HEK293 (cell line): ENCODE data around the gene SETD9.

Source experiments
- CTCF ChIA-PET: fragments of 350-600 bp; formaldehyde crosslinking; extraction: SDS; loops from one replicate; lab custom pipeline; 2021; ENCODE audit warnings: antibody characterized with exemption; lab: Yijun Ruan, JAX
- POLR2A ChIA-PET: fragments of 300-600 bp; formaldehyde crosslinking; extraction: SDS; loops from one replicate; lab custom pipeline; 2020; ENCODE audit warnings: antibody characterized with exemption, inconsistent platforms; lab: Yijun Ruan, JAX
- H3K27ac ChIP-seq: fragments of 200-500 bp; sonication (Bioruptor generic); 2 replicates; pipeline ENCODE4 v1.5.1; 2014; ENCODE audit warnings: low read depth, low read length, control low read depth, inconsistent platforms; ENCODE audit errors: extremely low read depth
- H3K36me3 ChIP-seq, 2 experiments: fragments of 200-500 bp in 1 of 2; sonication (Bioruptor generic) in 1 of 2; 1 replicate in 1 of 2; 2 replicates in 1 of 2; pipeline ENCODE4 v1.5.1; 2014 to 2017; ENCODE audit warnings: inconsistent platforms in 2 of 2, low read length in 2 of 2; ENCODE audit not compliant: control insufficient read depth in 2 of 2, insufficient read depth in 1 of 2
- H3K4me1 ChIP-seq: fragments of 200-500 bp; sonication (Bioruptor generic); 2 replicates; pipeline ENCODE4 v1.5.1; 2014; ENCODE audit warnings: mild to moderate bottlenecking, low read length, inconsistent platforms; ENCODE audit not compliant: control insufficient read depth, insufficient read depth
- H3K4me3 ChIP-seq: 2 replicates; pipeline ENCODE4 v1.5.1; 2011; ENCODE audit warnings: low read depth, mild to moderate bottlenecking, control low read depth, low read length, moderate library complexity
- H3K9me3 ChIP-seq: fragments of 200-500 bp; sonication (Bioruptor generic); 2 replicates; pipeline ENCODE4 v1.5.1; 2014; ENCODE audit warnings: low read depth, low read length, inconsistent platforms; ENCODE audit not compliant: control insufficient read depth, insufficient read depth
- GLI2 ChIP-seq: fragments of 450-650 bp; formaldehyde crosslinking; IDR thresholded peaks from 2 replicates; pipeline ENCODE4; 2017; ENCODE audit warnings: missing biosample characterization, missing genetic modification characterization, low read depth, borderline replicate concordance
- HOXD13 ChIP-seq: sonication (generic); formaldehyde crosslinking; IDR thresholded peaks from 2 replicates; pipeline ENCODE4 v1.8.0; 2022; ENCODE audit warnings: missing genetic modification reagents, borderline replicate concordance
- IKZF3 ChIP-seq: fragments of 450-650 bp; IDR thresholded peaks from 2 replicates; pipeline ENCODE4 v1.5.0; 2018; ENCODE audit warnings: missing biosample characterization, mild to moderate bottlenecking, missing genetic modification characterization, moderate library complexity
- KLF7 ChIP-seq: fragments of 450-650 bp; formaldehyde crosslinking; IDR thresholded peaks from 2 replicates; pipeline ENCODE4 v1.5.1; 2016; ENCODE audit warnings: missing biosample characterization, missing genetic modification characterization, borderline replicate concordance
- KLF8 ChIP-seq: fragments of 450-650 bp; formaldehyde crosslinking; IDR thresholded peaks from 2 replicates; pipeline ENCODE4 v1.5.1; 2016; ENCODE audit warnings: missing biosample characterization, missing genetic modification characterization
- REST ChIP-seq: fragments of 450-650 bp; formaldehyde crosslinking; IDR thresholded peaks from 2 replicates; pipeline ENCODE4 v1.5.1; 2016; ENCODE audit warnings: missing biosample characterization, missing genetic modification characterization
- SETDB1 ChIP-seq: IDR thresholded peaks from one replicate; pipeline ENCODE4 v1.6.1; 2017; ENCODE audit warnings: mild to moderate bottlenecking, low read length, moderate library complexity, mixed read lengths; ENCODE audit not compliant: insufficient read length
- ZBTB20 ChIP-seq: fragments of 450-650 bp; formaldehyde crosslinking; IDR thresholded peaks from 2 replicates; pipeline ENCODE4 v1.5.1; 2016; ENCODE audit warnings: missing biosample characterization, missing genetic modification characterization
- ZNF2 ChIP-seq: fragments of 450-650 bp; formaldehyde crosslinking; IDR thresholded peaks from 2 replicates; pipeline ENCODE4 v1.5.1; 2016; ENCODE audit warnings: missing biosample characterization, missing genetic modification characterization
- ZNF274 ChIP-seq, 2 experiments: fragments of 200-500 bp in 1 of 2; fragments of 450-650 bp in 1 of 2; sonication (Bioruptor generic) in 1 of 2; formaldehyde crosslinking in 1 of 2; IDR thresholded peaks; 2 replicates each; pipeline versions ENCODE4 v1.5.1 to v1.6.1; 2014 to 2016; ENCODE audit warnings: borderline replicate concordance in 1 of 2, inconsistent platforms in 1 of 2, low read length in 1 of 2, missing biosample characterization in 1 of 2, missing genetic modification characterization in 1 of 2
- ZNF341 ChIP-seq: fragments of 450-650 bp; formaldehyde crosslinking; IDR thresholded peaks from 2 replicates; pipeline ENCODE4; 2016; ENCODE audit warnings: low read depth, missing biosample characterization, missing genetic modification characterization
- ZNF366 ChIP-seq: fragments of 450-650 bp; formaldehyde crosslinking; conservative IDR thresholded peaks from 2 replicates; pipeline ENCODE4 v1.5.1; 2016; ENCODE audit warnings: missing biosample characterization, missing genetic modification characterization
- ZNF423 ChIP-seq: fragments of 450-650 bp; formaldehyde crosslinking; IDR thresholded peaks from 2 replicates; pipeline ENCODE4 v1.5.1; 2016; ENCODE audit warnings: missing biosample characterization, missing genetic modification characterization
- ZNF473 ChIP-seq: fragments of 450-650 bp; formaldehyde crosslinking; IDR thresholded peaks from 2 replicates; pipeline ENCODE4 v1.5.1; 2017; ENCODE audit warnings: missing biosample characterization, missing genetic modification characterization
- ZNF555 ChIP-seq: fragments of 450-650 bp; formaldehyde crosslinking; conservative IDR thresholded peaks from 2 replicates; pipeline ENCODE4 v1.5.1; 2017; ENCODE audit warnings: missing biosample characterization, mild to moderate bottlenecking, missing genetic modification characterization, inconsistent platforms
- ZNF558 ChIP-seq: fragments of 450-650 bp; formaldehyde crosslinking; IDR thresholded peaks from 2 replicates; pipeline ENCODE4 v1.5.1; 2016; ENCODE audit warnings: missing biosample characterization, missing genetic modification characterization
- ZNF560 ChIP-seq: fragments of 450-650 bp; formaldehyde crosslinking; IDR thresholded peaks from 2 replicates; pipeline ENCODE4 v1.5.1; 2017; ENCODE audit warnings: missing biosample characterization, missing genetic modification characterization, borderline replicate concordance
- ZNF621 ChIP-seq: fragments of 450-650 bp; formaldehyde crosslinking; IDR thresholded peaks from 2 replicates; pipeline ENCODE4 v1.5.1; 2017; ENCODE audit warnings: missing biosample characterization, missing genetic modification characterization
- ZNF624 ChIP-seq: fragments of 450-650 bp; formaldehyde crosslinking; IDR thresholded peaks from 2 replicates; pipeline ENCODE4 v1.5.1; 2017; ENCODE audit warnings: missing biosample characterization, missing genetic modification characterization
- ZNF658 ChIP-seq: fragments of 450-650 bp; formaldehyde crosslinking; IDR thresholded peaks from 2 replicates; pipeline ENCODE4; 2016; ENCODE audit warnings: missing biosample characterization, missing genetic modification characterization
- ZNF701 ChIP-seq: fragments of 450-650 bp; formaldehyde crosslinking; IDR thresholded peaks from 2 replicates; pipeline ENCODE4 v1.5.1; 2016; ENCODE audit warnings: missing biosample characterization, missing genetic modification characterization
- ZNF830 ChIP-seq: fragments of 450-650 bp; IDR thresholded peaks from 2 replicates; pipeline ENCODE4 v1.5.0; 2018; ENCODE audit warnings: missing biosample characterization, missing genetic modification characterization, low read depth, mild to moderate bottlenecking, moderate library complexity
- ZNF837 ChIP-seq: fragments of 450-650 bp; formaldehyde crosslinking; IDR thresholded peaks from 2 replicates; pipeline ENCODE4 v1.5.1; 2016; ENCODE audit warnings: missing biosample characterization, missing genetic modification characterization
- TF ChIP-seq, protein P1 (sequence below): fragments of 450-650 bp; formaldehyde crosslinking; conservative IDR thresholded peaks from 2 replicates; pipeline ENCODE4 v1.5.1; 2016; ENCODE audit warnings: low read depth, missing biosample characterization, missing genetic modification characterization
- TF ChIP-seq, protein P2 (sequence below): fragments of 450-650 bp; formaldehyde crosslinking; IDR thresholded peaks from 2 replicates; pipeline ENCODE4 v1.5.1; 2017; ENCODE audit warnings: missing biosample characterization, missing genetic modification characterization
- TF ChIP-seq, protein P3 (sequence below): fragments of 450-650 bp; formaldehyde crosslinking; conservative IDR thresholded peaks from 2 replicates; pipeline ENCODE4 v1.5.1; 2016; ENCODE audit warnings: low read depth, missing biosample characterization, missing genetic modification characterization

Gene SETD9

DNA sequence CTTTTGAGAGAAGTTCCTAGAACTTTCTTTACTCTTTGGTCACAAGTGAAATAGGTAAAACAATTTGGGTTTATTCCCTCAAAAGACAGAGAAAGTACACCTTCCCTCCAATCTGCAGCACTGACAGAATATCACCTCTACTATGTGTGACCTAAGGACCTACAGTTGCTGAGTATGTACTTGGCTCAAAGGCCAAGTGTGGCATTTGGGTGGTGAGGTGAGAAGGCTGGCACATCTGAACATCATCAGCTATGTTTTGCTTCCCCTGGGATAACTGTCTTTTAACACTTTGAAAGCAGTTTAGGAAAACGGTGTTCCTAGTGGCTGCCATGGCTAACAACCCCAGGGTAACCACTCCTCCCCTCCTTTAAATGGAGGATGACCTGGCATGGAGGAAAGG lies 24.9 kb downstream of the SETD9 start:
- POLR2A ChIA-PET = interaction anchor here (0.6 kb wide), 1 partner anchor 71 kb away, joined by 3 read pairs; no protein-coding TSS in a partner anchor
- CTCF ChIA-PET = interaction anchor here (1.0 kb wide), 1 partner anchor 204 kb away, joined by 3 read pairs; no protein-coding TSS in a partner anchor

DNA sequence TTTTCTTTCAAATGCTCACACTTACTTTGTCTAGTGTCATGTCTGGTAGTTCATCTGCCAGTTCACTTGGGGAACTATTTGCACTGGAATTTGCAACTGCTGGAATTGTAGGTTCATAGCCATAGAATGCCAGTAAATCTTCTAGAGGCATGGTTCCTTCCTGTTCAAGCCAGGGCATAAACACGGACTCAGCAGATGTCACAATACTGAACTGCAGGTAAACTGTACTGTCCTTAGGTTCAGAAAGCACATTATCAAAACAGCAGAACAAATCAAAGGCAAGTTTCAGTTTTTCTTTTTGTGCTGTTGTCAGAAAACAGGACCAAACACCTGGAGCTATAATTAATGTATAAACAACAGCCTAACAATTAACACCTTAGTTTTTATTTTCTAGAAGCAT lies 29.5 kb downstream of the SETD9 start:
- H3K36me3 ChIP-seq = peaks cover 52 to 96% of the 10 kb centered on the region in 2 experiments
- H3K4me1 ChIP-seq = no peaks in the 10 kb centered on the region
- CTCF ChIA-PET = interaction anchor here (0.5 kb wide), 1 partner anchor 112 kb away, joined by 4 read pairs; no protein-coding TSS in a partner anchor
- POLR2A ChIA-PET = no interaction called here
- no peak overlapping the region for H3K4me3 ChIP-seq
- H3K27ac ChIP-seq = no peak overlapping the region
- H3K9me3 ChIP-seq = no peaks in the 10 kb centered on the region
- TF ChIP-seq IKZF3 (tag by site-specific recombination) (no peak), ZNF621 (tag by site-specific recombination) (no peak), KLF8 (tag by site-specific recombination) (no peak), ZNF366 (tag by site-specific recombination) (no peak), ZNF658 (no peak), GLI2 (no peak), HOXD13 (no peak), ZNF274 (IDR thresholded peaks at IDR 0.05; ENCODE audit: low read length) (no peak), ZNF274 (tag by site-specific recombination; IDR thresholded peaks at IDR 0.05; ENCODE audit: borderline replicate concordance) (no peak), ZNF555 (tag by site-specific recombination) (no peak), REST (tag by site-specific recombination) (no peak), SETDB1 (no peak)
- TF ChIP-seq, protein P1, sequence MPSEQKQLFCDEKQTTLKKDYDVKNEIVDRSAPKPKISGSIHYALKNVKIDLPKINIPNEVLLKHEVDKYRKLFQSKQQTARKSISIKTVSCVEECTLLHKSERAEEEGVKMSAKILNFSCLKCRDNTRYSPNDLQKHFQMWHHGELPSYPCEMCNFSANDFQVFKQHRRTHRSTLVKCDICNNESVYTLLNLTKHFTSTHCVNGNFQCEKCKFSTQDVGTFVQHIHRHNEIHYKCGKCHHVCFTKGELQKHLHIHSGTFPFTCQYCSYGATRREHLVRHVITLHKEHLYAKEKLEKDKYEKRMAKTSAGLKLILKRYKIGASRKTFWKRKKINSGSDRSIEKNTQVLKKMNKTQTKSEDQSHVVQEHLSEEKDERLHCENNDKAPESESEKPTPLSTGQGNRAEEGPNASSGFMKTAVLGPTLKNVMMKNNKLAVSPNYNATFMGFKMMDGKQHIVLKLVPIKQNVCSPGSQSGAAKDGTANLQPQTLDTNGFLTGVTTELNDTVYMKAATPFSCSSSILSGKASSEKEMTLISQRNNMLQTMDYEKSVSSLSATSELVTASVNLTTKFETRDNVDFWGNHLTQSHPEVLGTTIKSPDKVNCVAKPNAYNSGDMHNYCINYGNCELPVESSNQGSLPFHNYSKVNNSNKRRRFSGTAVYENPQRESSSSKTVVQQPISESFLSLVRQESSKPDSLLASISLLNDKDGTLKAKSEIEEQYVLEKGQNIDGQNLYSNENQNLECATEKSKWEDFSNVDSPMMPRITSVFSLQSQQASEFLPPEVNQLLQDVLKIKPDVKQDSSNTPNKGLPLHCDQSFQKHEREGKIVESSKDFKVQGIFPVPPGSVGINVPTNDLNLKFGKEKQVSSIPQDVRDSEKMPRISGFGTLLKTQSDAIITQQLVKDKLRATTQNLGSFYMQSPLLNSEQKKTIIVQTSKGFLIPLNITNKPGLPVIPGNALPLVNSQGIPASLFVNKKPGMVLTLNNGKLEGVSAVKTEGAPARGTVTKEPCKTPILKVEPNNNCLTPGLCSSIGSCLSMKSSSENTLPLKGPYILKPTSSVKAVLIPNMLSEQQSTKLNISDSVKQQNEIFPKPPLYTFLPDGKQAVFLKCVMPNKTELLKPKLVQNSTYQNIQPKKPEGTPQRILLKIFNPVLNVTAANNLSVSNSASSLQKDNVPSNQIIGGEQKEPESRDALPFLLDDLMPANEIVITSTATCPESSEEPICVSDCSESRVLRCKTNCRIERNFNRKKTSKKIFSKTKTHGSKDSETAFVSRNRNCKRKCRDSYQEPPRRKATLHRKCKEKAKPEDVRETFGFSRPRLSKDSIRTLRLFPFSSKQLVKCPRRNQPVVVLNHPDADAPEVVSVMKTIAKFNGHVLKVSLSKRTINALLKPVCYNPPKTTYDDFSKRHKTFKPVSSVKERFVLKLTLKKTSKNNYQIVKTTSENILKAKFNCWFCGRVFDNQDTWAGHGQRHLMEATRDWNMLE (tag by site-specific recombination) = no peak

More for the DNA sequence above, 24.9 kb downstream of the SETD9 start:
- H3K4me1 ChIP-seq = no peaks in the 10 kb centered on the region
- H3K36me3 ChIP-seq = peaks cover 73 to 85% of the 10 kb centered on the region in 2 experiments
- no peak overlapping the region for H3K27ac ChIP-seq
- H3K4me3 ChIP-seq = no peak overlapping the region
- no peaks in the 10 kb centered on the region for H3K9me3 ChIP-seq
- no peak for TF ChIP-seq ZNF558
- no peak for TF ChIP-seq KLF7
- no peak for TF ChIP-seq GLI2
- no peak for TF ChIP-seq ZNF473 (tag by site-specific recombination)
- no peak for TF ChIP-seq ZNF2 (tag by site-specific recombination)
- no peak for TF ChIP-seq ZNF423 (tag by site-specific recombination)
- TF ChIP-seq, protein P2, sequence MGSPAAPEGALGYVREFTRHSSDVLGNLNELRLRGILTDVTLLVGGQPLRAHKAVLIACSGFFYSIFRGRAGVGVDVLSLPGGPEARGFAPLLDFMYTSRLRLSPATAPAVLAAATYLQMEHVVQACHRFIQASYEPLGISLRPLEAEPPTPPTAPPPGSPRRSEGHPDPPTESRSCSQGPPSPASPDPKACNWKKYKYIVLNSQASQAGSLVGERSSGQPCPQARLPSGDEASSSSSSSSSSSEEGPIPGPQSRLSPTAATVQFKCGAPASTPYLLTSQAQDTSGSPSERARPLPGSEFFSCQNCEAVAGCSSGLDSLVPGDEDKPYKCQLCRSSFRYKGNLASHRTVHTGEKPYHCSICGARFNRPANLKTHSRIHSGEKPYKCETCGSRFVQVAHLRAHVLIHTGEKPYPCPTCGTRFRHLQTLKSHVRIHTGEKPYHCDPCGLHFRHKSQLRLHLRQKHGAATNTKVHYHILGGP = no peak
- no peak for TF ChIP-seq ZNF560
- TF ChIP-seq ZNF830 = no peak
- no peak for TF ChIP-seq ZNF341
- TF ChIP-seq ZNF701 (tag by site-specific recombination) = no peak
- TF ChIP-seq ZBTB20 (tag by site-specific recombination) = no peak
- TF ChIP-seq, protein P3, sequence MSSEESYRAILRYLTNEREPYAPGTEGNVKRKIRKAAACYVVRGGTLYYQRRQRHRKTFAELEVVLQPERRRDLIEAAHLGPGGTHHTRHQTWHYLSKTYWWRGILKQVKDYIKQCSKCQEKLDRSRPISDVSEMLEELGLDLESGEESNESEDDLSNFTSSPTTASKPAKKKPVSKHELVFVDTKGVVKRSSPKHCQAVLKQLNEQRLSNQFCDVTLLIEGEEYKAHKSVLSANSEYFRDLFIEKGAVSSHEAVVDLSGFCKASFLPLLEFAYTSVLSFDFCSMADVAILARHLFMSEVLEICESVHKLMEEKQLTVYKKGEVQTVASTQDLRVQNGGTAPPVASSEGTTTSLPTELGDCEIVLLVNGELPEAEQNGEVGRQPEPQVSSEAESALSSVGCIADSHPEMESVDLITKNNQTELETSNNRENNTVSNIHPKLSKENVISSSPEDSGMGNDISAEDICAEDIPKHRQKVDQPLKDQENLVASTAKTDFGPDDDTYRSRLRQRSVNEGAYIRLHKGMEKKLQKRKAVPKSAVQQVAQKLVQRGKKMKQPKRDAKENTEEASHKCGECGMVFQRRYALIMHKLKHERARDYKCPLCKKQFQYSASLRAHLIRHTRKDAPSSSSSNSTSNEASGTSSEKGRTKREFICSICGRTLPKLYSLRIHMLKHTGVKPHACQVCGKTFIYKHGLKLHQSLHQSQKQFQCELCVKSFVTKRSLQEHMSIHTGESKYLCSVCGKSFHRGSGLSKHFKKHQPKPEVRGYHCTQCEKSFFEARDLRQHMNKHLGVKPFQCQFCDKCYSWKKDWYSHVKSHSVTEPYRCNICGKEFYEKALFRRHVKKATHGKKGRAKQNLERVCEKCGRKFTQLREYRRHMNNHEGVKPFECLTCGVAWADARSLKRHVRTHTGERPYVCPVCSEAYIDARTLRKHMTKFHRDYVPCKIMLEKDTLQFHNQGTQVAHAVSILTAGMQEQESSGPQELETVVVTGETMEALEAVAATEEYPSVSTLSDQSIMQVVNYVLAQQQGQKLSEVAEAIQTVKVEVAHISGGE = no peak
- no peak for TF ChIP-seq ZNF837
- TF ChIP-seq ZNF624 = no peak
